HepG2 (cell line): Measurements from ENCODE around the gene BICDL2. TPM values are rescaled to one million over a fixed set of nuclear protein-coding genes. Genes with fewer than 3 reads are reported as not detected.
A peak's percentile ranks its signal among the peaks of the same experiment; 100 is the strongest.

Experiments
- BORCS8-MEF2B ChIP-seq: sonication (generic); formaldehyde crosslinking; IDR thresholded peaks from 2 replicates; pipeline ENCODE4 v1.8.0; 2022; ENCODE audit warnings: mild to moderate bottlenecking, missing genetic modification reagents
- DMAP1 ChIP-seq: IDR thresholded peaks from 2 replicates; pipeline ENCODE4 v1.6.1; 2016
- FOXA3 ChIP-seq: IDR thresholded peaks from 2 replicates; pipeline ENCODE4 v1.6.1; 2016; ENCODE audit warnings: missing genetic modification reagents, missing compliant biosample characterization
- HIVEP1 ChIP-seq: sonication (generic); formaldehyde crosslinking; IDR thresholded peaks from 2 replicates; pipeline ENCODE4 v1.4.0; 2020; ENCODE audit warnings: mild to moderate bottlenecking, missing genetic modification reagents
- KDM3A ChIP-seq: IDR thresholded peaks from 2 replicates; pipeline ENCODE4 v1.6.1; 2018; ENCODE audit warnings: low read depth, missing compliant biosample characterization
- KMT2A ChIP-seq: sonication (generic); formaldehyde crosslinking; IDR thresholded peaks from 2 replicates; pipeline ENCODE4 v1.4.0; 2020; ENCODE audit warnings: missing genetic modification reagents
- MIER3 ChIP-seq: IDR thresholded peaks from 2 replicates; pipeline ENCODE4 v1.6.1; 2016; ENCODE audit warnings: missing compliant biosample characterization, borderline replicate concordance
- RARA ChIP-seq: IDR thresholded peaks from 2 replicates; pipeline ENCODE4 v1.6.1; 2016; ENCODE audit warnings: missing genetic modification reagents, missing compliant biosample characterization
- ZBTB40 ChIP-seq, 2 experiments: fragments of 450-650 bp in 1 of 2; sonication (generic) in 1 of 2; formaldehyde crosslinking in 1 of 2; IDR thresholded peaks; 2 replicates each; pipeline versions ENCODE4 v1.6.1 to v1.8.0; 2016 to 2022; ENCODE audit warnings: antibody characterized with exemption in 1 of 2, mild to moderate bottlenecking in 1 of 2, missing genetic modification reagents in 1 of 2
- ZNF18 ChIP-seq: sonication (generic); formaldehyde crosslinking; IDR thresholded peaks from 2 replicates; pipeline ENCODE4 v1.8.0; 2022; ENCODE audit warnings: mild to moderate bottlenecking, missing genetic modification reagents; ENCODE audit not compliant: insufficient replicate concordance
- ZNF331 ChIP-seq: sonication (generic); formaldehyde crosslinking; IDR thresholded peaks from 2 replicates; pipeline ENCODE4 v1.4.0; 2020; ENCODE audit warnings: missing genetic modification reagents
- ZNF362 ChIP-seq: sonication (generic); formaldehyde crosslinking; IDR thresholded peaks from 2 replicates; pipeline ENCODE4 v1.4.0; 2020; ENCODE audit warnings: missing genetic modification reagents, mild to moderate bottlenecking, borderline replicate concordance
- ZNF574 ChIP-seq: sonication (generic); formaldehyde crosslinking; IDR thresholded peaks from 2 replicates; pipeline ENCODE4 v1.4.0; 2020; ENCODE audit warnings: missing genetic modification reagents
- ZNF766 ChIP-seq: sonication (generic); formaldehyde crosslinking; IDR thresholded peaks from 2 replicates; pipeline ENCODE4 v1.5.0; 2020; ENCODE audit warnings: missing genetic modification reagents, borderline replicate concordance
- polyA plus RNA-seq, 8 experiments: library from polyadenylated mRNA; depleted of rRNA in 3 of 8; stranded (reverse) in 7 of 8; unstranded in 1 of 8; fragments of >200 nt; fragmentation: Illumina TruSeq in 4 of 8; extraction: Trizol in 4 of 8; gene quantifications; 2 replicates each; pipeline versions ENCODE4 v1.2.1 to v1.2.3, GENCODE V29; 2011 to 2016; ENCODE audit warnings: low read depth in 4 of 8, missing spikeins in 1 of 8, mixed read lengths in 1 of 8; ENCODE audit not compliant: insufficient read depth in 1 of 8
- total RNA-seq, 5 experiments: library from RNA; depleted of rRNA; stranded (reverse); fragments of >200 nt; fragmentation: Illumina TruSeq; extraction: Trizol; gene quantifications; 2 replicates each; pipeline ENCODE4 v1.2.3, GENCODE V29; 2016; ENCODE audit warnings: low read depth in 1 of 5

The BICDL2 gene
- total and polyA plus RNA-seq, 2 of the 13 experiments (the other 11 are each of a cell fraction or from before 2014, with no cell fraction given), result 0.12 TPM; not detected in 1

GRCh38 chr16:3065069-3065741 is 28.5 kb upstream of the BICDL2 start, which contains the start of gene IL32 (continued):
- TF ChIP-seq ZBTB40 (IDR thresholded peaks at IDR 0.05) (no peak), ZBTB40 (CRISPR knock-in tag; IDR thresholded peaks at IDR 0.05) (peak; percentile 47; the same call in 1 of the 2 replicates), FOXA3 (peak; percentile 45), BORCS8-MEF2B (CRISPR knock-in tag) (peak; percentile 33; the same call in 1 of the 2 replicates), KDM3A (CRISPR knock-in tag) (0 out of 2 replicates have a peak, but pooled peaks have one; percentile 48), DMAP1 (CRISPR knock-in tag) (peak; percentile 82), ZNF331 (CRISPR knock-in tag) (peak; percentile 62; the same call in 1 of the 2 replicates), MIER3 (CRISPR knock-in tag) (peak; percentile 63; the same call in 1 of the 2 replicates), HIVEP1 (CRISPR knock-in tag) (peak; percentile 100), RARA (peak; percentile 44), ZNF574 (CRISPR knock-in tag) (0 out of 2 replicates have a peak, but pooled peaks have one; percentile 49), ZNF362 (no peak), ZNF766 (CRISPR knock-in tag) (no peak; the same call in 1 of the 2 replicates), KMT2A (CRISPR knock-in tag) (no peak), ZNF18 (CRISPR knock-in tag) (peak; percentile 84)
